Measurements from ENCODE around the gene EVX2. TPM values are rescaled to one million over a fixed set of nuclear protein-coding genes. Genes with fewer than 3 reads are reported as not detected.

The EVX2 gene
- total and polyA plus RNA-seq, 12 donors = not detected

GRCh38 chr2:176079831-176080539 lies 3.8 kb downstream of the EVX2 start:
- peak in 4 of 6 experiments; percentile 9 to 53 (median 46) for TF ChIP-seq CTCF (IDR thresholded peaks at IDR 0.05)
- TF ChIP-seq POLR2A (IDR thresholded peaks at IDR 0.05) = no peak
- Histone ChIP-seq H3K36me3 (replicated peaks in 1 of 2) (no peaks in the 10 kb centered on the region), H3K27ac (no peak overlapping the region), H3K4me1 (replicated peaks in 1 of 2) (peaks cover 0 to 4% of the 10 kb centered on the region in 2 donors), H3K4me3 (peak overlapping the region in 1 of 4 donors; percentile 27), H3K27me3 (peaks cover 98% of the 10 kb centered on the region), H3K9me3 (replicated peaks in 1 of 3) (no peaks in the 10 kb centered on the region)
- 0 to 3% (median 2%) methylated on average over 10 to 86 of the region's 86 CpGs for WGBS, 4 donors
- intact Hi-C loops (cut with DNase I) = loop anchor here (5.0 to 10.0 kb wide), 2 partner anchors 393 to 395 kb away; no protein-coding TSS in a partner anchor
- peak in 2 of 7 donors; percentile 14 to 49 for DNase-seq

- 7 to 9% (median 9%) methylated on average over 30 of the region's 30 CpGs for WGBS, 4 donors
- TF ChIP-seq POLR2A (IDR thresholded peaks at IDR 0.05) (no peak), CTCF (IDR thresholded peaks at IDR 0.05) (no peak)
These were observed 4.4 kb downstream of the EVX2 start for GRCh38 chr2:176079285-176079830.

GRCh38 chr2:176078541-176079284 lies 5.0 kb downstream of the EVX2 start:
- no peak for DNase-seq
- no peaks in the 10 kb centered on the region for H3K36me3 ChIP-seq (replicated peaks in 1 of 2)
- H3K27ac ChIP-seq = no peak overlapping the region
- peaks cover 99% of the 10 kb centered on the region for H3K27me3 ChIP-seq
- no peak overlapping the region for H3K4me3 ChIP-seq
- no peaks in the 10 kb centered on the region for H3K9me3 ChIP-seq (replicated peaks in 1 of 3)
- WGBS, 4 donors = 10 to 13% (median 12%) methylated on average over 25 of the region's 25 CpGs
- peaks cover 0 to 4% of the 10 kb centered on the region in 2 donors for H3K4me1 ChIP-seq (replicated peaks in 1 of 2)
- TF ChIP-seq CTCF (IDR thresholded peaks at IDR 0.05) = no peak
- intact Hi-C loops (cut with DNase I) = no loop called here

More at GRCh38 chr2:176079285-176079830, 4.4 kb downstream of the EVX2 start:
- DNase-seq = peak in 1 of 7 donors; percentile 28
- Histone ChIP-seq H3K27ac (no peak overlapping the region), H3K9me3 (replicated peaks in 1 of 3) (no peaks in the 10 kb centered on the region), H3K4me1 (replicated peaks in 1 of 2) (peaks cover 0 to 4% of the 10 kb centered on the region in 2 donors), H3K36me3 (replicated peaks in 1 of 2) (no peaks in the 10 kb centered on the region), H3K4me3 (no peak overlapping the region), H3K27me3 (peaks cover 99% of the 10 kb centered on the region)
- intact Hi-C loops (cut with DNase I) = no loop called here

- TF ChIP-seq POLR2A (IDR thresholded peaks at IDR 0.05) (no peak), CTCF (IDR thresholded peaks at IDR 0.05) (no peak)
- peaks cover 98% of the 10 kb centered on the region for H3K27me3 ChIP-seq
- no peak for DNase-seq
- H3K27ac ChIP-seq = no peak overlapping the region
- H3K4me3 ChIP-seq = no peak overlapping the region
- peaks cover 0 to 4% of the 10 kb centered on the region in 2 donors for H3K4me1 ChIP-seq (replicated peaks in 1 of 2)
- H3K9me3 ChIP-seq (replicated peaks in 1 of 3) = no peaks in the 10 kb centered on the region
- 19 to 37% (median 29%) methylated on average over 2 of the region's 2 CpGs for WGBS, 4 donors
- no peaks in the 10 kb centered on the region for H3K36me3 ChIP-seq (replicated peaks in 1 of 2)
- intact Hi-C loops (cut with DNase I) = no loop called here
These were observed 7.0 kb downstream of the EVX2 start for GRCh38 chr2:176076796-176077195.

Data from adrenal gland (tissue), 12 donors.